ENCODE measurements around the gene LPCAT2.

LPCAT2 gene

DNA sequence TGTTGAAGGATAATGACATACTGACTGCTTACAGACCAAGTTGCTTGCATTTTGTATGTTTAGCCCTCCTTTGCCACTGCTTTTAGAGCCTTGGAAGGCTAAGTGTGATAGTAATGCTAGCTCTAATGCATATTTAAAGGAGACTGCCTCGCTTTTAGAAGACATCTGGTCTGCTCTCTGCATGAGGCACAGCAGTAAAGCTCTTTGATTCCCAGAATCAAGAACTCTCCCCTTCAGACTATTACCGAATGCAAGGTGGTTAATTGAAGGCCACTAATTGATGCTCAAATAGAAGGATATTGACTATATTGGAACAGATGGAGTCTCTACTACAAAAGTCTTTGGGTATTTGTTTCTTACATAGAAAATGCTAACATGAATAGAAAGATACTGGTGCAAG lies 76.8 kb downstream of the LPCAT2 start:
- Histone ChIP-seq H4K91ac (ENCODE audit: low read depth, low read length, poor library complexity) (no peak overlapping the region), H3K14ac (ENCODE audit: low read length) (no peak overlapping the region), H2BK15ac (ENCODE audit: low read length) (no peak overlapping the region), H3K18ac (ENCODE audit: low read length) (no peak overlapping the region), H2BK120ac (ENCODE audit: low read depth, low read length) (no peak overlapping the region), H2BK12ac (ENCODE audit: low read length) (no peak overlapping the region), H3K23ac (ENCODE audit: low read depth, low read length, poor library complexity) (no peak overlapping the region), H3K9ac (ENCODE audit: low read depth, low read length, poor library complexity) (no peak overlapping the region), H2BK5ac (ENCODE audit: low read length) (no peak overlapping the region), H3K36me3 (replicated peaks in 1 of 2; ENCODE audit: control insufficient read depth in 2 of 2, insufficient read depth in 2 of 2, low read length in 2 of 2) (no peaks in the 10 kb centered on the region), H4K8ac (ENCODE audit: low read depth, low read length) (no peak overlapping the region), H3K27ac (replicated peaks; ENCODE audit: low read length) (no peak overlapping the region), H3K4me2 (ENCODE audit: insufficient read depth, low read length, poor library complexity, severe bottlenecking) (no peak overlapping the region), H3K4ac (ENCODE audit: low read length) (no peak overlapping the region), H3K9me3 (replicated peaks in 1 of 2; ENCODE audit: control insufficient read depth in 2 of 2, insufficient read depth in 1 of 2, low read depth in 1 of 2, low read length in 2 of 2) (no peaks in the 10 kb centered on the region), H3K79me1 (ENCODE audit: low read depth, low read length) (no peaks in the 10 kb centered on the region), H3K27me3 (ENCODE audit: control insufficient read depth in 3 of 3, insufficient read depth in 3 of 3, low read depth in 1 of 3, low read length in 3 of 3) (no peaks in the 10 kb centered on the region), H2AFZ (ENCODE audit: low read length) (peak overlapping the region; percentile 45), H3K4me1 (ENCODE audit: control insufficient read depth in 2 of 2, insufficient read depth in 1 of 2, low read depth in 1 of 2, low read length in 2 of 2) (peaks cover 0 to 3% of the 10 kb centered on the region in 2 donors), H2AK5ac (ENCODE audit: low read depth, low read length) (no peak overlapping the region), H3K4me3 (ENCODE audit: low read length in 2 of 2) (no peak overlapping the region)
- DNase-seq (ENCODE audit: low spot score) = no peak
- no CpG with 5 or more reads among the region's 2 CpGs for WGBS, 2 donors (ENCODE audit: extremely low coverage in 2 of 2, insufficient read length in 2 of 2, insufficient replicate concordance in 1 of 2)

DNA sequence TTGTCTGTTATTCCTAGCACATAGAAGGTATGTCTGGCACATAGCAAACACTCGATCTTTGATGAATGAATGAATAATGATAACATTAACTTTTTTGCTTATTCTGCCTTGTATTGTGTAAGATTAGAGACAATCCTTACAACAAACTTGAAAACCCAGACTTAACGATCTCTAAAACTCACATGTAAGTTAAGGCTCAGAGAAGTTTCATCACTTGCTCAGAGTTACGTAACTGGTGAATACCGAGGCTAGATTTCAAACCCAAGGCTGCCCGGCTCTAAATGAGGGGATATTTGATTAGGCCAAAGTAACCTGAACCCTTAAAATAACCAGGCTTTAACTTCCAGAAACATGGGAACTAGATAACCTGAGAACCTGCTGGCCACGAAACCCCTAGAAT lies 79.9 kb downstream of the LPCAT2 start:
- Histone ChIP-seq H4K91ac (ENCODE audit: low read depth, low read length, poor library complexity) (no peak overlapping the region), H4K8ac (ENCODE audit: low read depth, low read length) (no peak overlapping the region), H2BK15ac (ENCODE audit: low read length) (no peak overlapping the region), H3K27ac (replicated peaks; ENCODE audit: low read length) (no peak overlapping the region), H2BK5ac (ENCODE audit: low read length) (no peak overlapping the region), H2AK5ac (ENCODE audit: low read depth, low read length) (no peak overlapping the region), H2AFZ (ENCODE audit: low read length) (no peak overlapping the region), H3K23ac (ENCODE audit: low read depth, low read length, poor library complexity) (no peak overlapping the region), H3K9ac (ENCODE audit: low read depth, low read length, poor library complexity) (no peak overlapping the region), H3K4ac (ENCODE audit: low read length) (no peak overlapping the region), H3K4me3 (ENCODE audit: low read length in 2 of 2) (no peak overlapping the region), H3K4me2 (ENCODE audit: insufficient read depth, low read length, poor library complexity, severe bottlenecking) (no peak overlapping the region), H3K36me3 (replicated peaks in 1 of 2; ENCODE audit: control insufficient read depth in 2 of 2, insufficient read depth in 2 of 2, low read length in 2 of 2) (no peaks in the 10 kb centered on the region), H3K9me3 (replicated peaks in 1 of 2; ENCODE audit: control insufficient read depth in 2 of 2, insufficient read depth in 1 of 2, low read depth in 1 of 2, low read length in 2 of 2) (no peaks in the 10 kb centered on the region), H3K18ac (ENCODE audit: low read length) (no peak overlapping the region), H2BK12ac (ENCODE audit: low read length) (no peak overlapping the region), H3K27me3 (ENCODE audit: control insufficient read depth in 3 of 3, insufficient read depth in 3 of 3, low read depth in 1 of 3, low read length in 3 of 3) (no peaks in the 10 kb centered on the region), H3K14ac (ENCODE audit: low read length) (no peak overlapping the region), H3K79me1 (ENCODE audit: low read depth, low read length) (no peaks in the 10 kb centered on the region), H2BK120ac (ENCODE audit: low read depth, low read length) (no peak overlapping the region), H3K4me1 (ENCODE audit: control insufficient read depth in 2 of 2, insufficient read depth in 1 of 2, low read depth in 1 of 2, low read length in 2 of 2) (peaks cover 0 to 3% of the 10 kb centered on the region in 2 donors)
- no CpG with 5 or more reads among the region's 6 CpGs for WGBS, 2 donors (ENCODE audit: extremely low coverage in 2 of 2, insufficient read length in 2 of 2, insufficient replicate concordance in 1 of 2)
- no peak for DNase-seq (ENCODE audit: low spot score)

DNA sequence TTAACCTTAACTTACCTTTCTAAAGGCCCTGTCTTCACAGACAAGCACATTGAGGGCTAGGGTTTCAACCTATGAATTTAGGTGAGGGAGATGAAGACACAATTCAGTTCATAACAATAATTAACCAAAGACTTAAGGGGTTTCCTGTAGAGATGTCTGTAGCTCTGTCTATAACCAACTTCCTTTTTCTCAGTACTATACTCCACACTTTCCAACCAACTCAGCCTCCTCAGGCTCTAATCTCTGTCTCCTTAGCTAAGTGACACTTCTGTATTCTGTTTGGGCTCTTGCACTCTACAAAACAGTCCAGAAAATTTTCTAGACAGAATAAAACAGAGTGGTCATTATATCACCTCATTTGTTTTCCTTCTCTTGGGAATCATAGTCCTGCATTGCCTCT lies 83.4 kb downstream of the LPCAT2 start:
- Histone ChIP-seq H2BK12ac (ENCODE audit: low read length) (no peak overlapping the region), H3K23ac (ENCODE audit: low read depth, low read length, poor library complexity) (no peak overlapping the region), H2BK5ac (ENCODE audit: low read length) (no peak overlapping the region), H3K4ac (ENCODE audit: low read length) (no peak overlapping the region), H3K18ac (ENCODE audit: low read length) (no peak overlapping the region), H3K4me2 (ENCODE audit: insufficient read depth, low read length, poor library complexity, severe bottlenecking) (no peak overlapping the region), H3K36me3 (replicated peaks in 1 of 2; ENCODE audit: control insufficient read depth in 2 of 2, insufficient read depth in 2 of 2, low read length in 2 of 2) (no peaks in the 10 kb centered on the region), H3K14ac (ENCODE audit: low read length) (no peak overlapping the region), H4K8ac (ENCODE audit: low read depth, low read length) (no peak overlapping the region), H3K4me1 (ENCODE audit: control insufficient read depth in 2 of 2, insufficient read depth in 1 of 2, low read depth in 1 of 2, low read length in 2 of 2) (no peaks in the 10 kb centered on the region), H3K79me1 (ENCODE audit: low read depth, low read length) (no peaks in the 10 kb centered on the region), H2BK120ac (ENCODE audit: low read depth, low read length) (no peak overlapping the region), H3K27me3 (ENCODE audit: control insufficient read depth in 3 of 3, insufficient read depth in 3 of 3, low read depth in 1 of 3, low read length in 3 of 3) (no peaks in the 10 kb centered on the region), H2AK5ac (ENCODE audit: low read depth, low read length) (no peak overlapping the region), H3K27ac (replicated peaks; ENCODE audit: low read length) (no peak overlapping the region), H3K4me3 (ENCODE audit: low read length in 2 of 2) (no peak overlapping the region), H2AFZ (ENCODE audit: low read length) (no peak overlapping the region), H3K9me3 (replicated peaks in 1 of 2; ENCODE audit: control insufficient read depth in 2 of 2, insufficient read depth in 1 of 2, low read depth in 1 of 2, low read length in 2 of 2) (no peaks in the 10 kb centered on the region), H4K91ac (ENCODE audit: low read depth, low read length, poor library complexity) (no peak overlapping the region), H2BK15ac (ENCODE audit: low read length) (no peak overlapping the region), H3K9ac (ENCODE audit: low read depth, low read length, poor library complexity) (no peak overlapping the region)
- DNase-seq (ENCODE audit: low spot score) = no peak

DNA sequence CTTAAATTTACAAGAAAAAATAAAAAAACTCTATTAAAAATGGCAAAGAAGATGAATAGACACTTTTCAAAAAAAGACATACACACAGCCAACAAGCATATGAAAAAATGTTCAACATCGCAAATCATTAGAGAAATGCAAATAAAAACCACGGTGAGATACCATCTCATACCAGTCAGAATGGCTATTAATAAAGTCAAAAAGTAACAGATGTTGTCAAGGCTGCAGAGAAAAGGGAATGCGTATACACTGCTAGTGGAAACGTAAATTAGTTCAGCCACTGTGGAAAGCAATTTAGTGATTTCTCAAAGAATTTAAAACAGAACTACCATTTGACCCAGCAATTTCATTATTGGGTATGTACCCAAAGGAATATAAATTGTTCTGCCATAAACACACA lies 89.1 kb downstream of the LPCAT2 start:
- Histone ChIP-seq H3K27ac (replicated peaks; ENCODE audit: low read length) (no peak overlapping the region), H3K4me1 (ENCODE audit: control insufficient read depth in 2 of 2, insufficient read depth in 1 of 2, low read depth in 1 of 2, low read length in 2 of 2) (no peaks in the 10 kb centered on the region), H3K14ac (ENCODE audit: low read length) (no peak overlapping the region), H2BK12ac (ENCODE audit: low read length) (no peak overlapping the region), H3K27me3 (ENCODE audit: control insufficient read depth in 3 of 3, insufficient read depth in 3 of 3, low read depth in 1 of 3, low read length in 3 of 3) (no peaks in the 10 kb centered on the region), H3K4ac (ENCODE audit: low read length) (no peak overlapping the region), H3K9me3 (replicated peaks in 1 of 2; ENCODE audit: control insufficient read depth in 2 of 2, insufficient read depth in 1 of 2, low read depth in 1 of 2, low read length in 2 of 2) (no peaks in the 10 kb centered on the region), H2BK15ac (ENCODE audit: low read length) (no peak overlapping the region), H4K91ac (ENCODE audit: low read depth, low read length, poor library complexity) (no peak overlapping the region), H2BK5ac (ENCODE audit: low read length) (no peak overlapping the region), H4K8ac (ENCODE audit: low read depth, low read length) (no peak overlapping the region), H2AFZ (ENCODE audit: low read length) (no peak overlapping the region), H3K9ac (ENCODE audit: low read depth, low read length, poor library complexity) (no peak overlapping the region), H3K4me2 (ENCODE audit: insufficient read depth, low read length, poor library complexity, severe bottlenecking) (no peak overlapping the region), H3K4me3 (ENCODE audit: low read length in 2 of 2) (no peak overlapping the region), H3K18ac (ENCODE audit: low read length) (no peak overlapping the region), H2BK120ac (ENCODE audit: low read depth, low read length) (no peak overlapping the region), H3K23ac (ENCODE audit: low read depth, low read length, poor library complexity) (no peak overlapping the region), H3K36me3 (replicated peaks in 1 of 2; ENCODE audit: control insufficient read depth in 2 of 2, insufficient read depth in 2 of 2, low read length in 2 of 2) (no peaks in the 10 kb centered on the region), H2AK5ac (ENCODE audit: low read depth, low read length) (no peak overlapping the region), H3K79me1 (ENCODE audit: low read depth, low read length) (no peaks in the 10 kb centered on the region)
- WGBS, 2 donors (ENCODE audit: extremely low coverage in 2 of 2, insufficient read length in 2 of 2, insufficient replicate concordance in 1 of 2) = no CpG with 5 or more reads among the region's 4 CpGs
- no peak for DNase-seq (ENCODE audit: low spot score)
